Cardiac fibroblast (primary cell): Measurements from ENCODE around the gene CPNE5.

ENCODE experiments used
- DNase-seq, 2 donors: peaks; one replicate each; pipeline versions ENCODE4 v3.0.0 to v3.0.0-alpha.2; 2010; ENCODE audit warnings: low read depth in 2 of 2
- H3K4me3 ChIP-seq, 2 donors: replicated peaks in 1 of 2; 1 replicate in 1 of 2; 2 replicates in 1 of 2; pipeline ENCODE4 v1.5.1; 2011; ENCODE audit warnings: low read depth in 2 of 2, low read length in 2 of 2, mild to moderate bottlenecking in 2 of 2, moderate library complexity in 1 of 2
- CTCF ChIP-seq: IDR thresholded peaks from one replicate; pipeline ENCODE4 v1.5.1; 2011; ENCODE audit warnings: low read depth, mild to moderate bottlenecking, low read length, inconsistent platforms

Gene CPNE5

GRCh38 chr6:36721369-36722140 lies 117.7 kb downstream of the CPNE5 start:
- no peak overlapping the region for H3K4me3 ChIP-seq
- DNase-seq: no peak
- TF ChIP-seq CTCF: no peak

GRCh38 chr6:36720251-36721141 lies 118.7 kb downstream of the CPNE5 start:
- no peak overlapping the region for H3K4me3 ChIP-seq
- TF ChIP-seq CTCF: no peak

GRCh38 chr6:36719126-36719525 lies 120.1 kb downstream of the CPNE5 start:
- no peak for DNase-seq
- no peak overlapping the region for H3K4me3 ChIP-seq
- no peak for TF ChIP-seq CTCF

More at GRCh38 chr6:36720251-36721141, 118.7 kb downstream of the CPNE5 start:
- DNase-seq: no peak

- no peak overlapping the region for H3K4me3 ChIP-seq
- DNase-seq: no peak
- TF ChIP-seq CTCF: no peak
Measured at GRCh38 chr6:36718560-36718959, 120.7 kb downstream of the CPNE5 start.

GRCh38 chr6:36717871-36718540 lies 121.2 kb downstream of the CPNE5 start:
- DNase-seq: no peak

More at GRCh38 chr6:36717871-36718540, 121.2 kb downstream of the CPNE5 start:
- H3K4me3 ChIP-seq: no peak overlapping the region
- TF ChIP-seq CTCF: no peak
